Measurements from ENCODE around the gene CSNK1E. TPM values are rescaled to one million over a fixed set of nuclear protein-coding genes. Genes with fewer than 3 reads are reported as not detected.
A peak's percentile ranks its signal among the peaks of the same experiment; 100 is the strongest.

CSNK1E gene
- total and polyA plus RNA-seq, 4 donors: 87.2 to 121 (median 112) TPM

DNA sequence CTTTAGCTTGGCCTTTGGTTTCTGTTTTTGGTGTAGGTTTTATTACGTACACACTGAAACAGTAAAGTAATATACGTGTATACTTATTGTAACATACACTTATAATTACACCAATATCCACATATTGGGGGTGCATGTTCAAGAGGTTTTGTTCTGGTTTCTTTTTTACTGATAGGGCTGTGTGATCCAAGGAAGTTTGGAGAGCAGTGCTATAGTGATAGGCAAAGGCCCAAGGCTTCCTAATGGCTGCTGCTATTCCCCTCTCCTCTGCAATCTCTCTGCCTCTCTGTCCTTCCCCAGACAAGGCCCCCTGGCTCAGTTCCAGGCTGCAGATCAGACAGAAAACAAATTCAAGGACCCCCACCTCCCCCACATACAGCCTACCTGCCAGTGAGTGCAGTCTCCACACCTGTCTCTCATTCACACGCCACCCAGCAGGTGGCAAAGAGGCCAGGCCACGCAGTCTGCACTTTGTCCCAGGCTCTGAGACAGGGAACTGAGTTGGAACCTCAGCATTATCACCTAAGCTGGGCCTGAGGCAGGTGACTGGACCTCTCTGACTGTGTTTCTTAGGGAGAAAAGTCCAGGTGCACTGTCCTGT is 59.5 kb downstream of the CSNK1E start:
- H3K27me3 ChIP-seq (ENCODE audit: control insufficient read depth in 3 of 3, insufficient read depth in 3 of 3, low read length in 2 of 3): no peaks in the 10 kb centered on the region
- no peak overlapping the region for H3K4me3 ChIP-seq
- H3K9me3 ChIP-seq (ENCODE audit: control insufficient read depth in 4 of 4, insufficient read depth in 3 of 4, low read length in 3 of 4): no peaks in the 10 kb centered on the region
- H3K9ac ChIP-seq (ENCODE audit: insufficient read depth in 1 of 2, low read length in 2 of 2): peak overlapping the region in 1 of 2 donors; percentile 36
- DNase-seq: peak in 2 of 3 donors; percentile 50 to 53
- WGBS, 2 donors: 76 to 79% methylated on average over 4 of the region's 4 CpGs
- H3K36me3 ChIP-seq (ENCODE audit: control insufficient read depth in 4 of 4, insufficient read depth in 4 of 4, low read length in 4 of 4): no peaks in the 10 kb centered on the region
- peak overlapping the region; percentile 41 to 91 for H3K27ac ChIP-seq (ENCODE audit: low read depth in 1 of 2, low read length in 1 of 2)
- H3K4me1 ChIP-seq (ENCODE audit: control insufficient read depth in 5 of 5, insufficient read depth in 5 of 5, low read length in 5 of 5): peaks cover 9 to 46% (median 16%) of the 10 kb centered on the region in 5 donors
- no peak for ATAC-seq (ENCODE audit: insufficient read depth, low FRiP score)
- TF ChIP-seq, protein P1, sequence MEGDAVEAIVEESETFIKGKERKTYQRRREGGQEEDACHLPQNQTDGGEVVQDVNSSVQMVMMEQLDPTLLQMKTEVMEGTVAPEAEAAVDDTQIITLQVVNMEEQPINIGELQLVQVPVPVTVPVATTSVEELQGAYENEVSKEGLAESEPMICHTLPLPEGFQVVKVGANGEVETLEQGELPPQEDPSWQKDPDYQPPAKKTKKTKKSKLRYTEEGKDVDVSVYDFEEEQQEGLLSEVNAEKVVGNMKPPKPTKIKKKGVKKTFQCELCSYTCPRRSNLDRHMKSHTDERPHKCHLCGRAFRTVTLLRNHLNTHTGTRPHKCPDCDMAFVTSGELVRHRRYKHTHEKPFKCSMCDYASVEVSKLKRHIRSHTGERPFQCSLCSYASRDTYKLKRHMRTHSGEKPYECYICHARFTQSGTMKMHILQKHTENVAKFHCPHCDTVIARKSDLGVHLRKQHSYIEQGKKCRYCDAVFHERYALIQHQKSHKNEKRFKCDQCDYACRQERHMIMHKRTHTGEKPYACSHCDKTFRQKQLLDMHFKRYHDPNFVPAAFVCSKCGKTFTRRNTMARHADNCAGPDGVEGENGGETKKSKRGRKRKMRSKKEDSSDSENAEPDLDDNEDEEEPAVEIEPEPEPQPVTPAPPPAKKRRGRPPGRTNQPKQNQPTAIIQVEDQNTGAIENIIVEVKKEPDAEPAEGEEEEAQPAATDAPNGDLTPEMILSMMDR (IDR thresholded peaks at IDR 0.05; ENCODE audit: control extremely low read depth, extremely low read depth): no peak

DNA sequence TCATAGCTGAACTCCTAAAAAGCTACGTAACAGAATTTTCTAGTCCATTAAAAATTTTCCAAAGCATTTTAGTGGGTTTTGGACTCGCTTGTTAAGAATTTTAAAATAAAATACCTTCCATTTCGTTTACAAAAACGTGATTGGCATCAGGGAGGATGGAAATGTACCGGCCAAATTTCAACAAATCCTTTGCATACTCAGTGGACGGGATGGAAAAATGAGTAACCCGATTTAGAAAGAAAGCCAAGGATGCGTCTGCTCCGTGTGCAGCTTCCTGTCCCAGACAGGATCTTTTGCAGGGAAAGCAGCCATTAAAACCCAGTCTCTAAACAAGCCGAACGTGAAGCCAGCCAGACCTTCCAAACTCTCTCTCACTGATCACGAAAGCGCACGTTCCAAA is 60.1 kb downstream of the CSNK1E start:
- TF ChIP-seq, protein P1 (IDR thresholded peaks at IDR 0.05; ENCODE audit: control extremely low read depth, extremely low read depth): no peak
- no peak for ATAC-seq (ENCODE audit: insufficient read depth, low FRiP score)
- 56 to 72% methylated on average over 14 of the region's 14 CpGs for WGBS, 2 donors
- peaks cover 9 to 46% (median 15%) of the 10 kb centered on the region in 5 donors for H3K4me1 ChIP-seq (ENCODE audit: control insufficient read depth in 5 of 5, insufficient read depth in 5 of 5, low read length in 5 of 5)
- no peaks in the 10 kb centered on the region for H3K27me3 ChIP-seq (ENCODE audit: control insufficient read depth in 3 of 3, insufficient read depth in 3 of 3, low read length in 2 of 3)
- H3K27ac ChIP-seq (ENCODE audit: low read depth in 1 of 2, low read length in 1 of 2): peak overlapping the region; percentile 41 to 68
- H3K9ac ChIP-seq (ENCODE audit: insufficient read depth in 1 of 2, low read length in 2 of 2): peak overlapping the region in 1 of 2 donors; percentile 36
- no peak overlapping the region for H3K4me3 ChIP-seq
- no peaks in the 10 kb centered on the region for H3K9me3 ChIP-seq (ENCODE audit: control insufficient read depth in 4 of 4, insufficient read depth in 3 of 4, low read length in 3 of 4)
- peak in 2 of 3 donors; percentile 64 to 78 for DNase-seq
- peaks cover 0 to 3% (median 0%) of the 10 kb centered on the region in 4 donors for H3K36me3 ChIP-seq (ENCODE audit: control insufficient read depth in 4 of 4, insufficient read depth in 4 of 4, low read length in 4 of 4)

DNA sequence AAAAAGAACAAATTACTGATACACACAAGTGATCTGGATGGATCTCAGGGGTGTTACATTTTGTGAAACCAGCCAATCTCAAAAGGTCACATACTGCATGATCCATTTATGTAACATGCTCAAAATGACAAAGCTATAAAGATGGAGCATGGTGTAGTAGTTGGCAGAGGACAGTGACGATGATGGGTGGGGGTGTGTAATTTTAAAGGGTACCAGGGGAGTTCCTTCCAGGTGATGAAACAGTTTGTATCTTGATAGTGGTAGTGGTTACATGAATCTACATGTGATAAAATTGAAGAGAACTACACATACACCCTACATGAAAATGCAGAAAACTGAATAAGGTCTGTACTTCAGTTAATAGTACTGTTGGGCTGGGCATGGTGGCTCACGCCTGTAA is 61.5 kb downstream of the CSNK1E start:
- Histone ChIP-seq H3K36me3 (ENCODE audit: control insufficient read depth in 4 of 4, insufficient read depth in 4 of 4, low read length in 4 of 4) (peaks cover 0 to 3% (median 0%) of the 10 kb centered on the region in 4 donors), H3K27me3 (ENCODE audit: control insufficient read depth in 3 of 3, insufficient read depth in 3 of 3, low read length in 2 of 3) (no peaks in the 10 kb centered on the region), H3K9me3 (ENCODE audit: control insufficient read depth in 4 of 4, insufficient read depth in 3 of 4, low read length in 3 of 4) (no peaks in the 10 kb centered on the region), H3K9ac (ENCODE audit: insufficient read depth in 1 of 2, low read length in 2 of 2) (no peak overlapping the region), H3K4me3 (no peak overlapping the region), H3K4me1 (ENCODE audit: control insufficient read depth in 5 of 5, insufficient read depth in 5 of 5, low read length in 5 of 5) (peaks cover 6 to 45% (median 15%) of the 10 kb centered on the region in 5 donors), H3K27ac (ENCODE audit: low read depth in 1 of 2, low read length in 1 of 2) (no peak overlapping the region)
- DNase-seq (no peak), ATAC-seq (ENCODE audit: insufficient read depth, low FRiP score) (no peak)
- 82 to 98% methylated on average over 2 of the region's 2 CpGs for WGBS, 2 donors
- TF ChIP-seq, protein P1 (IDR thresholded peaks at IDR 0.05; ENCODE audit: control extremely low read depth, extremely low read depth): no peak

DNA sequence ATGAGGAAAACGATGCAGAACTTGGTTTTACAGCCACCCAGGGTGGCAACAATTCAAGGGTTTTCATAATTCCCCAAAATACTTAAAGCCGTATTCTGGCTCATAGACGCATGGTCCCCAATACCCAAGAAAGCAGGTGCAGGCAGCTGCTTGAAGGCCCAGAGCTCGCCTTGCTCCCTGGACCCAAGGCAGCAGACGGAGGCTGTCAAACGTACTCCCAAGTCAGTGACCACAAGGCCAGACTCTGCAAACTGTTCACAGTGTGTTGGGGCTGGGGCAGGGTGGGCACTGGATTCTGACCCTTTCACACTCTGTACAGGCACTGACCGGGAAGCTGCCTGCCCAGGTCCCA is 65.9 kb downstream of the CSNK1E start:
- Histone ChIP-seq H3K27me3 (ENCODE audit: control insufficient read depth in 3 of 3, insufficient read depth in 3 of 3, low read length in 2 of 3) (no peaks in the 10 kb centered on the region), H3K27ac (ENCODE audit: low read depth in 1 of 2, low read length in 1 of 2) (peak overlapping the region in 1 of 2 donors; percentile 7), H3K9me3 (ENCODE audit: control insufficient read depth in 4 of 4, insufficient read depth in 3 of 4, low read length in 3 of 4) (no peaks in the 10 kb centered on the region), H3K9ac (ENCODE audit: insufficient read depth in 1 of 2, low read length in 2 of 2) (no peak overlapping the region), H3K4me3 (no peak overlapping the region), H3K36me3 (ENCODE audit: control insufficient read depth in 4 of 4, insufficient read depth in 4 of 4, low read length in 4 of 4) (peaks cover 0 to 19% (median 2%) of the 10 kb centered on the region in 4 donors), H3K4me1 (ENCODE audit: control insufficient read depth in 5 of 5, insufficient read depth in 5 of 5, low read length in 5 of 5) (peaks cover 0 to 12% (median 4%) of the 10 kb centered on the region in 5 donors)
- DNase-seq (no peak), ATAC-seq (ENCODE audit: insufficient read depth, low FRiP score) (no peak)
- TF ChIP-seq, protein P1 (IDR thresholded peaks at IDR 0.05; ENCODE audit: control extremely low read depth, extremely low read depth): no peak
- WGBS, 2 donors: 83% methylated on average over 7 of the region's 7 CpGs
